GM18520 (cell line): ENCODE measurements around the gene FAM120C.

Experiments used
- ATAC-seq: cut with Tn5 transposase; IDR thresholded peaks from one replicate; pipeline ENCODE4 v1.9.1; 2021; ENCODE audit not compliant: unreplicated experiment

The FAM120C gene

DNA sequence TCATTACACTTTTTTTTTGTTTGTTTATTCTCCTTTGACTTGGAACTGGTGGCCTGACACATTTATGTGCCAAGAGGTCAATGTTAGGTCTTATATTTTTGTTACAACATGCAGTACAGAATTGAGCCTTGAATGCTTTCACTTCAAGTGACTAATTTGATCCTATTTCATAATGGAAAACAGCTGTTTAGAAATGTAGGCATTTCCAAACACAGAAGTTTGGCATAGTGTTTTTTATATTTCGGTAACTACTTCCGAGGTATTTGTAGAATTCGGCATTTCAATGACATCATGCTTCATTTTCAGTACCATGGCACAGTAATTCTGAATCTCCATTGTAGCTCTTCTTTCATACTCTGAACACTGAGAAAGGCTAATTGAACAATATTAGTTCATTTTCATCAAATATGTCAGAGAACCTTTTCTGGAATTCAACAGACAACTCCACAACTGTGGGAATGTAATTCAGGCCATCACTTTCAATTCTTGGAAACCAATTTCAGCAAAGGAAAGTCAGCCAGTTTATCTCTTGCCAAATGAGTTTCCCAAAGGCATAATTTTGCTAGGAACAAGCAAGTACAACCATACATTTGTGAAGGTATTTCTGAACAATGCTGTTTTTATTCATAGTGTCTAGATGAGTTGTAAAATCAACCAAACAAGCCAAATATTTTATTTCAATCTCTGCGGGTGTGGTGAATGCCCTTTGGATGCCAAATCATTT, 11.4 kb downstream of the FAM120C start:
- no peak for ATAC-seq

DNA sequence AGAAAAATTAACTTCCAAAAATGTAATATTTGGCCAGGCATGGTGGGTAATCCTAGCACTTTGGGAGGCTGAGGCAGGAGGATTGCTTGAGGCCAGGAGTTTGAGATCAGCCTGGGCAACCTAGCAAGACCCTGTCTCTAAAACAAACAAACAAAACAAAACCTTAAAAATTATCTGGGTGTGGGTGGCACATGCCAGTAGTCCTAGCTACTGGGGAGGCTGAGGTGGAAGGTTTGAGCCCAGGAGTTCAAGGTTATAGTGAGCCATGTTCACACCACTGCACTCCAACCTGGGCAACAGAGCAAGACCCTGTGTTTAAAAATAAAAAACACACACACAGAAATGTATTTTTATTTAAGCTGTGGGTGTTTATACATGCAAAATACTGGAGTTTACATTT, 12.0 kb downstream of the FAM120C start:
- no peak for ATAC-seq

DNA sequence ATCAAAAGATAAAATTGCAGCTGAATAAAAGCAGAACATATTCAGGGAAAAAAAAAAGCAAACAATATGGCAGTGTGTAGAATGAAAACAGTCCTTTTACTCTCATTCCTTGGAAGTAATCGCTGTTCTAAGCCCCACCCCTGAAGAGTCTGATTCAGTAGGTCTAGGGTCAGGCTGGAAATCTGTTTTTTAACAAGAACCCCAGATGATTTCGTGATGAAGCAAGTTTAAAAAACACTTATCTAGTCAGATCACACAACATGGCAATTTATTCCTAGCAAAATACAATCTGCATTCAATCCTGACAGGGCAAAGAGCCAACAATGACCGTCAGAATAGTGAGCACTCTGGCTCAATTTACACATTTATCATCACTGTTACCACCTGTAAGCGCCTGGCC, 16.1 kb downstream of the FAM120C start:
- ATAC-seq: no peak

- no peak for ATAC-seq
Measured at GRCh38 chrX:54157561-54157960, 25.5 kb downstream of the FAM120C start.

DNA sequence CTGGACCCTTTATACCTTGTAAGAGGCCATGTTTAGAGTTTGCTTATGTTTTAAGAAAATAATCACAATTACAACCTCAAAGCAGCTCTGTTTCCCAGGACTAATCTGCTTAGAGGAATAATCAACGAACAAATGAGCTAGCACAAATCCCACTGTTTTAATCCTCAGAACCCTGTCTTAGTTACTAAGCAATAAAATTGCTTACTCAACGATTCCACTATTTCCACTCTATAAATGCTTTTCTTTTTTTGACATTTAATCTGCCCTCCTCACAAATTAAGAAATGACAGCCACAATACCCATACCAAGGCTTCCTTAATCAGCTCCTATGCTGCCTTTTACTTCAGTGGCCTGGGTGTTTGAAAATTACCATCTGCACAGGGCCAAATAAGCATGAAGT, 48.8 kb downstream of the FAM120C start:
- no peak for ATAC-seq

- no peak for ATAC-seq
Measured at GRCh38 chrX:54116391-54116790, 66.7 kb downstream of the FAM120C start.

DNA sequence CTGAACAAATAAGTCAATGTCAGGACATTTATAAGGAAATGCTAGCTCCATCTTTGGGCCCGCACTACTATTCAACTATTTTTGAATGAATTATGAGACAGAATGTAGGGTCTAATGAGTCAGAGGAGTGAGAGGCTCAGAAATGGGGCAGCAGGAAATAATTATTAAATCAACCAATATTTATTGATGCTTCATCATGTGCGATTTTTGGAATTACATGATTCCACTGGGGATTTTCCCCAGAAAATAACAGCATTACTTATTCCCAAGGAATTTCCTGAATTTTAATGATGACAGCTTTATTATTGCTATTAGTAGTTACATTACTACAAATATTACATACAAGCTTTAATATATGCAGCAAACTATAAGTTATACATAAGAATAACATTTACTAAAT, 89.5 kb downstream of the FAM120C start:
- ATAC-seq: no peak

- no peak for ATAC-seq
Measured at GRCh38 chrX:54093159-54093558, 89.9 kb downstream of the FAM120C start.

- no peak for ATAC-seq
Measured at GRCh38 chrX:54090880-54091279, 92.2 kb downstream of the FAM120C start.

DNA sequence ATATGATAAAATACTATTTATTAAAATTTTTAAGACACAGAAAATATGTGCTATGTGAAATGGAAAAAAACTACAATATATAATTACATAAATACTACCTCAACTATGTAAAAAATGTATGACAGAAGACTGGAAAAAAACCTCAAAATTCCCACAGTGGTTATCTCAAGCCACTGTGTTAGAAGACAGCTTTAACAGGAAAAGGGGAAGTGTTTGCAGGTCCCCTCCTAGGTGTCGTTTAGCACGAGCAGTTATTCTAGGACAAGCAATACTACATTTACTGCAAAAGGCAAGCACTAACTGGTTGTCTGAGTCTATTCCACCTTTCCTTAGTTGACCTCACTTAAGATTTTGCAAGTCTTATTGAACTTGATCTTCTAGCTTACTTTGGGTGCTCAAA, 93.9 kb downstream of the FAM120C start:
- ATAC-seq: no peak

GRCh38 chrX:54087661-54088060, 95.4 kb downstream of the FAM120C start:
- no peak for ATAC-seq

DNA sequence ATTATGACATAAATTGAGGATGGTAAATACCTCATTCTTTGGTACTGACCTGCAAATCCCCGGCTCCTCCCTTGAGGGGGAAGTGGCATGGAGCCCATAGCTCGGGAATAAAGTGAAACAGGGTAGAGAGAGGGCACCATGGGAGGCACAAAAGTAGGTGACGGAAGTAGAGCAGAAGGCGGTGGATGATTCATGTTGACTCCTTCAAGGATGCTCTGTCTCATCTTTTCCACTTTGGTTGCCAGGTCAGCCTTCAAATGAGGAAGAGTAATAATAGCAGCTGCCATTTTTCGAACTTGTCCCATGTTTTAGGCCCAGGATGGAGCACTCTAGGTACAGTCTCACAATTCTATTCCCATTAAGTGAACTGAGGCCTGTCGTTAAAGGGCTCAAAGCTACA, 97.4 kb downstream of the FAM120C start:
- ATAC-seq: no peak

DNA sequence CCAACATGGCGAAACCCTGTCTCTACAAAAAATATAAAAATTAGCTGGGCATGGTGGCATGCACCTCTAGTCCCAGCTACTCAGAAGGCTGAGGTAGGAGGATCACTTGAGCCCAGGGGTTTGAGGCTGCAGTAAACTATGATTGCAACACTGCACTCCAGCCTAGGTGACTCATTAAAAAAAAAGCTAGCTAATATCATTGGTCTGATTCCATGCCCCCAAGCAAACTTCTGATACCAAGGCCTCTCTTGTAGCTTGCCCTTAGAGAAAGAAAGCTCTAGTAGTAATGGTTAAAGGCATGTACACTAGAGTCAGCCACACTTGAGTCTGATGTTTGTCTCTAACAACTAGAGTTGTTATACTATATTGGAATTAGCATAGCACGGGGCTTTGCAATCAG, 106.2 kb downstream of the FAM120C start:
- ATAC-seq: no peak

- ATAC-seq: no peak
Measured at GRCh38 chrX:54074826-54075225, 108.2 kb downstream of the FAM120C start.

DNA sequence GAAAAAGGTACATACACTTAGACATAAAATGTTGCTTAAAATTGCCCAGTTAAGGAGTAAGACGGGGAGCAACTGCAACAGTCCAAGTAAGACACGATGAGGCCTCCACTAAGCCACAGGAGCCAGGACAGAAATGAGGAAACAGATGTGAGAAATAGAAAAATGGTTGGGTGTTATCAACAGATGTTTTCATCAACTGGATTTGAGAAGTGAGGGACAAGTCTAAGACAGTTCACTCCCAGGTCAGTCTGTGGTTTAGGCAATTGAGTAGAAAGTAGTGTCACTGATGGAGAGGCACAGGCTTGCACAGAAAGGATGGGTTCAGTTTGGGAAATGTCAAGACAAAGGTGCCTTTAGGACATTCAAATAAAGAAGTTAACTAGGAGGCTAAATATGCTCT, 115.3 kb downstream of the FAM120C start:
- no peak for ATAC-seq

DNA sequence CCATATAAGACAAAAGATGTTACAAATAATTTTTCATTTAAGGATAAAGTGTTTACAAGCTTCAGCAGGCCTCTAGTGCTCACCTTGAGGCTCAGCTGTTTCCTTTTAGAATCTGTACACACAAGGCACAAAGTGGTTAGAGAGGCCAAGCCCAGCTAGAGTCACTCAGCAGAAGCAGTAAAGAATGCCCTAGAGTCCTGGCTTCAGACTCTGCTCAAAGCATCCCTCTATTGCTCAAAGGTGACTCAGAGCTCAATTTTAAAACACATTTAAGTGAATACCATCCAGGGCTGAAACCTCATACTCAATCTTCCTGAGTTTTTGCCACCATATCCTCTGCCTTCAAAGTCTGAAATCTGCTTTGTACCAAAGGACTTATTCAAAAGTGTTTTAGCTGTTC, 116.2 kb downstream of the FAM120C start:
- ATAC-seq: no peak

- no peak for ATAC-seq
Measured at GRCh38 chrX:54064564-54064963, 118.5 kb downstream of the FAM120C start.

DNA sequence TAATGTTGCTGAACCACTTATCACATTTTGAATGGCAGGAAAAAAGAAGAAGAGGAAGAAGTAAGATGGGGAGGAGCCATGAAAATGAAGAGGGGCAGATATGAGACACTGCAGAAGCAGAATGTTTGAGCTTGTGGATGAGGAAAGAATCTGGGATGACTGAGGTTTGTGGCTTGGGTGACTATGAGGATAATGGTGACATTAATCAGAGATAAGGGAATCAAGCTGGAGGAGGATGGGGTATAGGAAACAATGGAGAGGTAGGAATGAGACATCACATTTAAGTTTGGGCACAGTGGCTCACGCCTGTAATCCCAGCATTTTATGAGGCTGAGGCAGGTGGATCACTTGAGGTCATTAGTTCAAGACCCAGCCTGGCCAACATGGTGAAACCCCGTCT, 119.7 kb downstream of the FAM120C start:
- ATAC-seq: no peak

DNA sequence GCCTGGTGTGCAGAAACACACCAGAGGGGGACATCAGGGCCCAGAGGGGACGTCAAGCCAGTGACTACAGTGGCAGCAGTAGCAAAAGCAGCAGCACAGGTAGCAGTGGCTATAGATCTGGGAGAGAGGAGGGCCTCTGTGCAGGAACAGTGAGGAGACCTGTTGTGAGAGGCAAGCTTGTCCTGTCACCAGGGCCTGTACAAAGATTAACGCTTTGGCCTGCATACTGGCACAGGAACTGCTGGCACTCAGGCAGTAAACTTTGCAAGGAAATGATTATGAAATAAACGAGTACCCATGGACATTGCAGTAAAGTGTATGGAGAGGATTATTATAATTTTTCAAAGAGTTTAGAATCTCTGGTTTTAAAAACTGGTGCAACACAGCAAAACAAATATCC, 133.3 kb downstream of the FAM120C start:
- no peak for ATAC-seq

DNA sequence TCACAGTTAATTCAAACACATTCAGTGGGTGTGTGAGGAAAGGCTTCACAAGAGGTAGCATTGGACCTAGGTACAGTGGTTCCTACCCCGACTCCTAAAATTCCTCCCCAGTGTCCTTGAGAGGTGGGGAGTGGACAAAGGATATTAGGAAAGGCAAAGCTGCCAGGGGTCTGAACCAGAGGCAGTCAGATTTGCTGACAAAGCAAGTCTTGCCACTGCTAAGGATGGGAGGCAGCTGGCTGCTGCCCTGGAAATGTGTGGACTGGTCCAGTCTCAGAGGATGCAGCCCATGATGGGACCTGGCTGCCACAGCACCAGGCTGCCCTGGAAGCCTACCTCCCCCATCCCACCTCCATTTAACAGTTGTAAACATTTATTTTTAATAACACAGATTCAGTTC, 134.6 kb downstream of the FAM120C start:
- ATAC-seq: no peak

- ATAC-seq: no peak
Measured at GRCh38 chrX:54045563-54046228, 137.4 kb downstream of the FAM120C start.

DNA sequence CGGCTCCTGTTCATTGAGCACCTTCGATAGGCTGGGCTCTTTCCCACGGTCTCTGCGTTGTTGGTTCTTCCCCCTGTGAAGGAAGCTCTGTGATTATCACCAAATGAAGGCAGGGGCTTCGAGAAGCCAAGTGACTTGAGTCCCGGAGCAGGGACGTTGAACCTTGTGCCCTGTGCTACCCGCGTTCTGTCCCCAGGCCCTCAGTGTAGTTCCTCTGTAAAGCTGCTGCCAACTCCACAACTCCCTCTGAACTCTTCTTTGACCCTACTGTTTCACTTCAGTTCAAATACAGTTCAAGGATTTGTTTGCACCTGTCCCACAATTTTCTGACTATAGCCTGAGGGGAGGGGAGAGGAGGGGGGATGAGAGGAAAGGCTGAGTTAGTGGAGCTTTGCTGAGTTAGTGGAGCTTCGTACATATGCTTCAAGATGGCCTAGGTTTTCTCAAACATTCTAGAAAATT, 138.1 kb downstream of the FAM120C start:
- no peak for ATAC-seq
